Psoas muscle (tissue), 8 donors: ENCODE results near the gene TRAF3IP3. TPM values are rescaled to one million over a fixed set of nuclear protein-coding genes. Genes with fewer than 3 reads are reported as not detected.

Source experiments
- ATAC-seq, 4 donors: fragments of 200-7000 bp; cut with Tn5 transposase; one replicate each; pipeline ENCODE4 v1.9.1; 2020; ENCODE audit warnings: moderate library complexity in 3 of 4, mild to moderate bottlenecking in 2 of 4
- DNase-seq, 2 donors: peaks; one replicate each; pipeline ENCODE4 v3.0.0-alpha.2; 2020
- H3K27ac ChIP-seq: fragments of 200-600 bp; one replicate; pipeline ENCODE4 v1.8.0; 2022
- H3K27me3 ChIP-seq, 3 donors: fragments of 200-600 bp in 1 of 3; one replicate each; pipeline versions ENCODE4 v1.6.1 to v1.8.0; 2013 to 2022; ENCODE audit warnings: low read length in 2 of 3, mild to moderate bottlenecking in 2 of 3, moderate library complexity in 1 of 3; ENCODE audit not compliant: insufficient read depth in 3 of 3
- H3K36me3 ChIP-seq, 2 donors: fragments of 200-600 bp in 1 of 2; one replicate each; pipeline versions ENCODE4 v1.6.1 to v1.8.0; 2013 to 2022; ENCODE audit warnings: low read depth in 1 of 2, mild to moderate bottlenecking in 1 of 2, moderate library complexity in 1 of 2; ENCODE audit not compliant: insufficient read depth in 1 of 2
- H3K4me1 ChIP-seq: fragments of 200-600 bp; one replicate; pipeline ENCODE4 v1.8.0; 2022
- H3K4me3 ChIP-seq: fragments of 200-600 bp; one replicate; pipeline ENCODE4 v1.8.0; 2022; ENCODE audit warnings: mild to moderate bottlenecking
- H3K9me3 ChIP-seq: fragments of 200-600 bp; one replicate; pipeline ENCODE4 v1.8.0; 2022
- CTCF ChIP-seq: fragments of 200-600 bp; IDR thresholded peaks from one replicate; pipeline ENCODE4 v1.8.0; 2022; ENCODE audit warnings: antibody characterized with exemption
- WGBS, 3 donors: extraction: QIAGEN DNeasy Blood & Tissue Kit; methylation state at CpG; one replicate each; pipeline versions ENCODE4 v1.1.6 to v1.1.7; 2013; 5-methylcytosine and 5-hydroxymethylcytosine counted together
- intact Hi-C, 2 donors: fragments of 100-400 bp; cut with DNase I; formaldehyde crosslinking; loops; one replicate each; pipeline versions ENCODE4 v1.11.0 to v1.14.2; 2022
- polyA plus RNA-seq, 3 donors: library from polyadenylated mRNA; stranded (reverse); fragments of 200-250 nt; gene quantifications; one replicate each; pipeline ENCODE4 v1.2.3, GENCODE V29; 2013
- total RNA-seq, 4 donors: library from RNA; stranded (reverse); fragmentation: NEBNext Ultra II Directional in 2 of 4; extraction: Animal tissue kit (Norgen Biotek cat#: 25700) in 2 of 4; gene quantifications; one replicate each; pipeline versions ENCODE4 v1.2.1 to v1.2.4, GENCODE V29; 2021 to 2023
- donor health status: healthy with polysubstance abuse.
- donor health status: DM: no; HTN: no; CAD: no; lungs with moderate emphysema.
- donor health status: Bipolar disorder and iron deficiency.
- donor health status: healthy.
- donor health status: DM: yes; HTN: yes; CAD: no.
- donor health status: DM: no; HTN: no; CAD: no.
- donor health status: DM: no; HTN: no; CAD: no.
- donor health status: DM: yes; HTN: yes; CAD: no.

TRAF3IP3 gene
- total and polyA plus RNA-seq, 7 donors: 0.23 to 2.0 (median 0.84) TPM

GRCh38 chr1:209755256-209755655, 597 bp upstream of the TRAF3IP3 start:
- H3K4me1 ChIP-seq: no peaks in the 10 kb centered on the region
- no peak overlapping the region for H3K27ac ChIP-seq
- 79 to 91% (median 83%) methylated on average over 1 of the region's 1 CpG for WGBS, 3 donors

GRCh38 chr1:209756615-209757445, 977 bp downstream of the TRAF3IP3 start:
- no peak overlapping the region for H3K27ac ChIP-seq

More at GRCh38 chr1:209755256-209755655, 597 bp upstream of the TRAF3IP3 start:
- DNase-seq: no peak
- no peak for ATAC-seq
- no peaks in the 10 kb centered on the region for H3K36me3 ChIP-seq
- H3K4me3 ChIP-seq: no peak overlapping the region
- no peak for TF ChIP-seq CTCF
- intact Hi-C loops: no loop called here
- no peaks in the 10 kb centered on the region for H3K9me3 ChIP-seq
- no peaks in the 10 kb centered on the region for H3K27me3 ChIP-seq

DNA sequence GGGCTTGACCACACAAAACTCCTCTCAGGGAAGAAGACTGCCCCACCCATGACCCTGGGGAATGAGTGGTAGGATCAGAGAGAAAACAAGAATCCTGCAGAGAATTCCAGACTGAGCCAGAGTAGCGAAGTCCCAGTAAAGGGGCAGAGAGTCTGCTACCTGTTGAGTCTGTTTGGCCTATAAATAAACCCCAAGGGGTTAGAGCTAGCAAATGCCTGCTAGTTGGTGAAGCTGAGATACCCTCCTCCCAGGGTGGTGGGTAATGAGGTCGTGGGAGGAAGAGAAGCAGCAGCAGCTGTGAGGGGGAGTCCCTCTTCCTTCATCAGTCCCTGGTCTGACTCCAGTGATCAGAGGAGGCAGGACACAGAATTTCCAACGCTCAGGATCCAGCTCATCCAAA, 2.5 kb downstream of the TRAF3IP3 start:
- WGBS, 3 donors: 45 to 54% (median 52%) methylated on average over 3 of the region's 3 CpGs
- H3K4me3 ChIP-seq: no peak overlapping the region
- no peak for TF ChIP-seq CTCF

More at GRCh38 chr1:209756615-209757445, 977 bp downstream of the TRAF3IP3 start:
- Histone ChIP-seq H3K27me3 (no peaks in the 10 kb centered on the region), H3K36me3 (no peaks in the 10 kb centered on the region), H3K4me1 (no peaks in the 10 kb centered on the region), H3K4me3 (peak overlapping the region; percentile 16), H3K9me3 (no peaks in the 10 kb centered on the region)
- no peak for ATAC-seq
- DNase-seq: no peak
- WGBS, 3 donors: 70 to 85% (median 82%) methylated on average over 5 of the region's 5 CpGs
- no peak for TF ChIP-seq CTCF
- intact Hi-C loops: no loop called here

DNA sequence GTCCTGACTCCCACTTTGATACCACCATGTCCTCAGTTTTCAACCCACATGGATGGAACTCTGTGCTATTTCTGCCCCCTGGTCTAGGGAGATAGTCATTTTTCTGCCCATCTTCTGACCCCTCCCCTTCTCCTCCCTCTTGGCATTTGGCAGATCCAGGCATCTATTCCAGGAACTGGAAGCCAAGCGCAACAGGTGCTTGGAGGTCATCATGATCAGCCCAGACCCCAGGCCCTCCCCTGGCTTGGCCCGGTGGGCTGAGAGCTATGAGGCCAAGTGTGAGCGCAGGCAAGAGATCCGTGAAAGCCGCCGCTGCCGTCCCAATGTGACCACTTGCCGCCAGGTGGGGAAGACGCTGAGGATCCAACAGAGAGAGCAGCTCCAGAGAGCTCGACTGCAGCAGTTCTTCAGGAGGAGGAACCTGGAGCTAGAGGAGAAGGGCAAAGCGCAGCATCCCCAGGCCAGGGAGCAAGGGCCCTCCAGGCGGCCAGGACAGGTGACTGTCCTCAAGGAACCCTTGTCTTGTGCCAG, 4.0 kb downstream of the TRAF3IP3 start:
- no peak for DNase-seq
- Histone ChIP-seq H3K27me3 (no peaks in the 10 kb centered on the region), H3K9me3 (no peaks in the 10 kb centered on the region), H3K4me3 (no peak overlapping the region), H3K27ac (no peak overlapping the region), H3K4me1 (no peaks in the 10 kb centered on the region), H3K36me3 (no peaks in the 10 kb centered on the region)
- intact Hi-C loops: no loop called here
- no peak for TF ChIP-seq CTCF
- WGBS, 3 donors: 36 to 58% (median 50%) methylated on average over 12 of the region's 12 CpGs
- ATAC-seq: peak in 3 of 4 donors; percentile 32 to 46 (median 45)

More for the DNA sequence above, 2.5 kb downstream of the TRAF3IP3 start:
- ATAC-seq (no peak), DNase-seq (no peak)
- Histone ChIP-seq H3K4me1 (no peaks in the 10 kb centered on the region), H3K27ac (no peak overlapping the region), H3K27me3 (no peaks in the 10 kb centered on the region), H3K36me3 (no peaks in the 10 kb centered on the region), H3K9me3 (no peaks in the 10 kb centered on the region)
- intact Hi-C loops: no loop called here
